ENCODE results near the gene TRIP10.

Gene TRIP10

DNA sequence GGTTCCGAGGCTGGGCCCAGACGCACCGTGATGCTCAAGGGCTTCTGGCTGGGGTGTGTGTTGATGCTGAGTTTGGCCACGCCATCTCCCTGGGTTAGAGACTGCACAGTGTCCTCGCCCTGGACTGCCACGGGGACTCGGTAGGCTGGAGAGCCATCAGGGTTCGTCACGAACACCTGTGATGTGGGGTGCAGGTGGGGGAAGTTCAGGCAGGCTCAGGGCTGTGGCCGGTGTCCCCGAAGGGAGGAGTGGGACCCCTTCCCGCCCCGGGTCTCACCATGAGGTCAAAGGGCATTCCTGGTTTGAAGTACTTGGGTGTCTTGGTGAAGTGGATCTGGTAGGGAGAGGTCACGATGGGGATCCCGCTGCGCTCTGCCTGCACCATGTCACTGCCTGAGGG, 27.2 kb upstream of the TRIP10 start:
- no peak for DNase-seq

- DNase-seq, result no peak
Observed at GRCh38 chr19:6712692-6713670, 26.5 kb upstream of the TRIP10 start.

GRCh38 chr19:6713773-6714692, 25.4 kb upstream of the TRIP10 start:
- DNase-seq, result no peak

GRCh38 chr19:6714749-6715555, 24.5 kb upstream of the TRIP10 start:
- DNase-seq, result no peak

DNA sequence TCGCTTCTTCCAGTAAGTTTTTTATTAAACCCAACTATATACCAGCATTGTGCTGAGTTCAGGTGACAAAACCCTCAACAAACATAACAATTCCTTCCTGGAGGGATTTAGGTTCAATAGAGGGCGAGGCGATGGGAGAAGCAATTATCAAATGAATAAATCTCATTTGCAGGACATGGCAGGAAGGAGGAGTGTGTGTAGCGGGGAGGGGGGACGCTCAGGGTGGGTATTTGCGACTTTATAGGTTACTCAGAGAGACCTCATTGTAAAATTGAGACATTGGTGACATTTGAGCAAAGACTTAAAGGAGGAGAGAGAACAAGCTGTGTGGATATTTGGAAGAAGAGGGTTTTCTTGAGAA, 22.9 kb upstream of the TRIP10 start:
- DNase-seq, result no peak

- no peak for DNase-seq
Observed at GRCh38 chr19:6717036-6717435, 22.4 kb upstream of the TRIP10 start.

GRCh38 chr19:6717441-6717971, 22.0 kb upstream of the TRIP10 start:
- DNase-seq, result no peak

GRCh38 chr19:6718111-6718740, 21.3 kb upstream of the TRIP10 start:
- no peak for DNase-seq

- DNase-seq, result no peak
Observed at GRCh38 chr19:6718741-6719539, 20.5 kb upstream of the TRIP10 start.

DNA sequence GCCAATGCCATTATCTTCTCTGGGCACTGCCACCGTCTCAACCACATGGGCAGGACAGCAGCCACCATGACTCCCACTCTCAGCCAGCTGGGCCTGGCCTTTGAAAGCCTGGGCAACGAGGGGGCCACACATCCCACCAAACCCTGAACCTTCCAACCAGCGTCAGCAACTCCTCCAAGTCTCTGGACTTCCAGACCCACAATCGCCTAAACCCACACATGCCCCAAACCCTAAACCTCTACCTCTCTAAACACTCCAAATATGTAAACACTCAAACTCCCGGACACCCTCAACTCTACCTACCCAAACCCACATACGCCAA, 20.0 kb upstream of the TRIP10 start:
- DNase-seq, result no peak

- no peak for DNase-seq
Observed at GRCh38 chr19:6719992-6720368, 19.5 kb upstream of the TRIP10 start.

- no peak for DNase-seq
Observed at GRCh38 chr19:6720369-6721137, 18.9 kb upstream of the TRIP10 start, which contains the start of gene C3. Gene C3, minus strand, starts transcription at chr19:6720650. Its CDS starts 61 bp downstream, at chr19:6720589.

DNA sequence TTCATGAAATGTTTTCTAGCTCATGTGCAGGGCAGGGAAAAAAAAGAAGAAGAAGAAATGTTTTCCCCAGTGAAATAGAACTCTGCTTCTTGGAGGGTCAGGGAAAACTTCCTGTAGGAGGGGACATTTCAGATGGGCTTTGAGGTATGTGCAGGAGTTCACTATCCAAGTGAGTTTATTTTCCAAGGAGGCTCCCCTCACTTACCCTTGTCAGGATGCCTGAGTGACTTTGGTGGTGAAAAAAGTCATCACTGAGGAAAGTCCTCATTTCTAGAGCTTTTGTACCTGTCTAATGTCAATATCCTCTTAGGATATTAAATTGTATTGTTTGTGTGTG, 18.4 kb upstream of the TRIP10 start:
- no peak for DNase-seq

DNA sequence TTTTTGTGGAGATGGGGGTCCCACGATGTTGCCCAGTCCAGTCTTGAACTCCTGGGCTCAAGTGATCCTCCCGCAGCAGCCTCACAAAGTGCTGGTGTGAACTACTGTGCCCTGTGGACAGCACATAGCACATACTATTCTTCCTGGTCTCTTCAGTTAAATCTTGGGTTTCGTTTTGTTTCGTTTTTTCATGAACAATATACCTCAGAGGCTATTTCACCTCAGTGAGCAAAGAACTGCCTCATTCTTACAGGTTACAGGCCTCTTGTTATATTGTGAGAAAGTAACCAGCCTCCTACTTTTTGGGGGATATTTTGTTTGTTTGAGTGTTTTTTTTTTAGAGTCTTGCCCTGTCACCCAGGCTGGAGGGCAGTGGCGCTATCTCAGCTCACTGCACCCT, 17.7 kb upstream of the TRIP10 start:
- no peak for DNase-seq

- DNase-seq, result no peak
Observed at GRCh38 chr19:6723108-6723618, 16.3 kb upstream of the TRIP10 start.

- no peak for DNase-seq
Observed at GRCh38 chr19:6723738-6724137, 15.7 kb upstream of the TRIP10 start.

DNA sequence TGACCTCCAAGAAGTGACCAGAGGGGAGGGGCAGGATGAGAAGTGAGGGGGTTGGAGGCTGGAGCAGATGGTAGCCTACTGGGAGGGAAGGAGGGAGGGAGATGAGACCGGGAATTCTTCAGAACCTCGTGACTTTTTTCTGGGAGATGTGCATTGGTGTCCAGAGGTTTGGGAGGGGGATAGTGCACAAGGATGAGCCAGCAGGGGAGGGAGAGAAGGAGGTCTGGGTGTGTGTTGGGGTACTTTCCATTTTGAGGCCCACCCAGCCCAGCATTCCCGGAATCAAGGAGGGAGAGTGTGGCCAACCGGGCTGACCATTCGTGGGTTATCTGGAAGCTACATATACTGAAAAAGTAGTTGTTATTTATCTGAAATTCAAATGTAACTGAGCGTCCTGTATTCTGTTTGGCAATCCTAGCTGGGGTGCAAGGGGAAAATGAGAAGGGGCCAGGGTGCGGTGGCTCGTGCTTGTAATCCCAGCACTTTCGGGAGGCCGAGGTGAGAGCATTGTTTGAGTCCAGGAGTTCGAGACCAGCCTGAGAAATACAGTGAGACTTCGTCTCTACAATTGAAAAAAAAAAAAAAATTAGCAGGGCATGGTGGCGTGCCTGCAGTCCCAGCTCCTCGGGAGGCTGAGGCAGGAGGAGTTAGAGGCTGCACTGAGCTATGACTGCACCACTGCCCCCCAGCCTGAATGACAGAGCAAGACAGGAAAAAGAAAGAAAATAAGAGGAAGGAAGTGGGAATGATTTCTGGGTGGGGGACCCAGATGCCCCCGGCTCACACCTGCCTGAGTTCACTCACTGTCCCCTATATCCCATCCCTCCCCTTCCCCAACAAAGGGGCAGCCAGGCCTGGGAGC, 14.6 kb upstream of the TRIP10 start:
- no peak for DNase-seq

DNA sequence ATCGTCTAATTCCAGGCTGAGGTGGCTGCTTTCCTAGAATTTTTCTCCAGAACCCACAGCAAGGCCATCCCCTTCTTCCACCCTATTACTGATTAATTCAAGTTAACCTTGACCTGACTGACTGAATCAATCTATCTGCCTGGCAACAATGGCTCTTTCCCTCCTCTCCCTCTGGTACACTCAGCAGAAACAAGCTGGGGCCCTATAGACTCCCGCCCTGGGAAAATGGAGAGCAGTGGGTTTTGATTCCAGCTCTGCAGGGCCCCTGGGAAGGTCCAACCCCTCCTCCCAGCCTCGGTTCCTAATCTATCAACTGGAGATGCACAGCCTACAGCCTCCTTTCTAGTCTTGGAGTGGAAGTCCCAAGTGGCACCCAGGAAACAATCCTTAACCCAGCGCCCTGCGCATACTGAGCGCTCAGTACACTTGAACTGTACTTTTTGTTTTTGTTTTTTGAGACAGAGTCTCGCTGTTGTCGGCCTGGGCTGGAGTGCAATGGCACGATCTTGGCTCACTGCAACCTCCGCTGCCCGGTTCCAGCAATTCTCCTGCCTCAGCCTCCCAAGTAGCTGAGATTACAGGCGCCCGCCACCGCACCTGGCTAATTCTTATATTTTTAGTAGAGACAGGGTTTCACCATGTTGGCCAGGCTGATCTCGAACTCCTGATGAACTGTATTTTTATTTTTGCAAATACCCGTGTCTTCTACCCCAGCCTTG, 13.8 kb upstream of the TRIP10 start:
- DNase-seq, result no peak

DNA sequence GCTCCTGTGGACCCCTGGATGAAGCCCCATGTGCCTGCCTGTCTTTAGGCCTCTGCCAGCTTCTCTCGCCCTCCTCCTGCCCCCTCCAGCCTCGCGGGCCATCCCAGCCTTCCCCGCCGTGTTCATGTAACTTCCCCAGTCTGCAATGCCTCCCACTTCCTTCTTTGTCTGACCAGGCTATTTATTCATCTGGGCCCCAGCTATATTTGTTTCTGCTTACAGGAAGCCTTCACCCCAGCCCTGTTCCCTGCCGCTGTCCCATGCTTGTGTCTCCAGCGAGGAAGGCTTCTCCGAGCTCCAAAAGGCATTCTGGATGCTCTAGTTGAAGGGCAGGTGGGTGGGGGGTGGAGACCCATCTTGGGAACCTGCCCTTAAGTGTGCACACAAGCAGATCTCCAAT, 11.1 kb upstream of the TRIP10 start:
- DNase-seq, result no peak

All from activated effector memory CD4-positive, alpha-beta T cell treated with Interleukin-2 at 50 U/mL for 16 hours (primary cell).